Kasumi-1 (cell line): ENCODE data around the gene KRT13.

Experiments
- DNase-seq, 2 experiments: peaks; one replicate each; lab custom pipeline; 2025; lab: John Stamatoyannopoulos, UW

Gene KRT13

GRCh38 chr17:41537614-41537954, 32.2 kb upstream of the KRT13 start:
- no peak for DNase-seq

- no peak for DNase-seq
Measured at GRCh38 chr17:41536741-41537613, 31.6 kb upstream of the KRT13 start.

- no peak for DNase-seq
Measured at GRCh38 chr17:41535764-41536481, 30.5 kb upstream of the KRT13 start.

GRCh38 chr17:41534899-41535546, 29.6 kb upstream of the KRT13 start:
- DNase-seq: no peak

GRCh38 chr17:41533613-41534012, 28.2 kb upstream of the KRT13 start:
- no peak for DNase-seq

GRCh38 chr17:41532947-41533570, 27.6 kb upstream of the KRT13 start:
- DNase-seq: no peak

- DNase-seq: no peak
Measured at GRCh38 chr17:41531993-41532392, 26.6 kb upstream of the KRT13 start.

GRCh38 chr17:41530062-41531048, 24.9 kb upstream of the KRT13 start:
- no peak for DNase-seq

- no peak for DNase-seq
Measured at GRCh38 chr17:41529491-41529915, 24.1 kb upstream of the KRT13 start.

- no peak for DNase-seq
Measured at GRCh38 chr17:41528959-41529353, 23.5 kb upstream of the KRT13 start.

GRCh38 chr17:41527063-41528023, 21.9 kb upstream of the KRT13 start:
- DNase-seq: no peak

GRCh38 chr17:41524261-41524660, 18.8 kb upstream of the KRT13 start:
- DNase-seq: no peak

GRCh38 chr17:41523787-41524186, 18.4 kb upstream of the KRT13 start:
- DNase-seq: no peak

GRCh38 chr17:41523225-41523593, 17.8 kb upstream of the KRT13 start:
- DNase-seq: no peak

GRCh38 chr17:41522301-41523224, 17.2 kb upstream of the KRT13 start:
- DNase-seq: no peak

- no peak for DNase-seq
Measured at GRCh38 chr17:41521574-41522261, 16.3 kb upstream of the KRT13 start.

GRCh38 chr17:41520821-41521521, 15.6 kb upstream of the KRT13 start:
- no peak for DNase-seq
